ENCODE data around the gene TMEM158. TPM values are rescaled to one million over a fixed set of nuclear protein-coding genes. Genes with fewer than 3 reads are reported as not detected.

The TMEM158 gene
- total RNA-seq, 1 experiment from 2014 or later = 7.5 TPM

GRCh38 chr3:45234250-45234649, 8.2 kb upstream of the TMEM158 start:
- Histone ChIP-seq H3K9me3 (ENCODE audit: insufficient read depth, low read depth) (no peaks in the 10 kb centered on the region), H3K4me1 (replicated peaks; ENCODE audit: insufficient read depth) (no peaks in the 10 kb centered on the region), H3K4me2 (no peak overlapping the region), H3K27me3 (ENCODE audit: insufficient read depth, low read depth) (no peaks in the 10 kb centered on the region), H3F3A (ENCODE audit: insufficient read depth, low read depth) (no peaks in the 10 kb centered on the region), H4K20me1 (ENCODE audit: insufficient read depth) (no peaks in the 10 kb centered on the region), H2AFZ (no peak overlapping the region), H3K79me2 (ENCODE audit: low read depth) (no peaks in the 10 kb centered on the region), H3K4me3 (no peak overlapping the region), H3K36me3 (ENCODE audit: low read depth) (no peaks in the 10 kb centered on the region), H3K9me2 (ENCODE audit: insufficient read depth) (no peaks in the 10 kb centered on the region), H3K27ac (no peak overlapping the region)
- intact Hi-C loops (cut with micrococcal nuclease; ENCODE audit: unreplicated experiment) = no loop called here
- BruUV-seq (replicated peaks) = no TSS peak
- TF ChIP-seq CTCF (conservative IDR thresholded peaks at IDR 0.05) (no peak), EZH2 (IDR thresholded peaks at IDR 0.05; ENCODE audit: low read depth) (no peak)
- ChIA-PET CTCF (no interaction called here), POLR2A (ENCODE audit: unreplicated experiment) (no interaction called here)
- DNase-seq = no peak

GRCh38 chr3:45232521-45232920, 6.4 kb upstream of the TMEM158 start:
- Histone ChIP-seq H3K9me2 (ENCODE audit: insufficient read depth) (no peaks in the 10 kb centered on the region), H3K4me1 (replicated peaks; ENCODE audit: insufficient read depth) (peaks cover 7% of the 10 kb centered on the region), H4K20me1 (ENCODE audit: insufficient read depth) (no peaks in the 10 kb centered on the region), H3K27me3 (ENCODE audit: insufficient read depth, low read depth) (no peaks in the 10 kb centered on the region), H2AFZ (no peak overlapping the region), H3K27ac (no peak overlapping the region), H3K4me2 (no peak overlapping the region), H3K79me2 (ENCODE audit: low read depth) (no peaks in the 10 kb centered on the region), H3K9me3 (ENCODE audit: insufficient read depth, low read depth) (no peaks in the 10 kb centered on the region), H3F3A (ENCODE audit: insufficient read depth, low read depth) (0 out of 2 replicates have a peak, but pooled peaks cover 5% of the 10 kb centered on the region), H3K4me3 (no peak overlapping the region), H3K36me3 (ENCODE audit: low read depth) (no peaks in the 10 kb centered on the region)
- intact Hi-C loops (cut with micrococcal nuclease; ENCODE audit: unreplicated experiment) = no loop called here
- ChIA-PET POLR2A (ENCODE audit: unreplicated experiment) (no interaction called here), CTCF (no interaction called here)
- DNase-seq = no peak
- no peak for TF ChIP-seq CTCF (conservative IDR thresholded peaks at IDR 0.05)
- TF ChIP-seq EZH2 (IDR thresholded peaks at IDR 0.05; ENCODE audit: low read depth) = no peak
- no TSS peak for BruUV-seq (replicated peaks)

GRCh38 chr3:45227946-45228345, 1.9 kb upstream of the TMEM158 start:
- no peak overlapping the region for H3K4me3 ChIP-seq
- peaks cover 24% of the 10 kb centered on the region; the same call in 1 of the 2 replicates for H3F3A ChIP-seq (ENCODE audit: insufficient read depth, low read depth)
- no peaks in the 10 kb centered on the region for H3K27me3 ChIP-seq (ENCODE audit: insufficient read depth, low read depth)
- ChIA-PET CTCF (interaction anchor here (0.6 kb wide), 1 partner anchor 185 kb away, joined by 3 read pairs; no protein-coding TSS in a partner anchor), POLR2A (ENCODE audit: unreplicated experiment) (no interaction called here)
- H2AFZ ChIP-seq = 0 out of 2 replicates have a peak overlapping the region, but pooled peaks have one; percentile 52
- no peak for DNase-seq
- H3K9me3 ChIP-seq (ENCODE audit: insufficient read depth, low read depth) = no peaks in the 10 kb centered on the region
- no peak overlapping the region; the same call in 1 of the 2 replicates for H3K4me2 ChIP-seq
- peaks cover 15% of the 10 kb centered on the region for H3K79me2 ChIP-seq (ENCODE audit: low read depth)
- intact Hi-C loops (cut with micrococcal nuclease; ENCODE audit: unreplicated experiment) = loop anchor here (10.0 kb wide), 1 partner anchor 117 kb away; no protein-coding TSS in a partner anchor
- no peaks in the 10 kb centered on the region for H3K9me2 ChIP-seq (ENCODE audit: insufficient read depth)
- no peaks in the 10 kb centered on the region for H4K20me1 ChIP-seq (ENCODE audit: insufficient read depth)
- no peaks in the 10 kb centered on the region for H3K36me3 ChIP-seq (ENCODE audit: low read depth)
- no TSS peak for BruUV-seq (replicated peaks)
- TF ChIP-seq CTCF (conservative IDR thresholded peaks at IDR 0.05) = no peak
- TF ChIP-seq EZH2 (IDR thresholded peaks at IDR 0.05; ENCODE audit: low read depth) = no peak
- H3K27ac ChIP-seq = no peak overlapping the region
- H3K4me1 ChIP-seq (replicated peaks; ENCODE audit: insufficient read depth) = peaks cover 22% of the 10 kb centered on the region

Data from PC-9 (cell line).